ENCODE measurements around the gene KCNK4.
A peak's percentile ranks its signal among the peaks of the same experiment; 100 is the strongest.
"Not testable (repeated sequence)": the region's sequence is repeated elsewhere in the genome, so short reads cannot be mapped to it uniquely, and the experiment has no call there.

Gene KCNK4

GRCh38 chr11:64303109-64304031, 12.3 kb downstream of the KCNK4 start:
- Mint-ChIP-seq H3K4me3 (peak overlapping the region; percentile 86), H3K27ac (peak overlapping the region; percentile 99), H3K4me1 (ENCODE audit: low read depth) (peaks cover 43% of the 10 kb centered on the region), H3K27me3 (peaks cover 37% of the 10 kb centered on the region), H3K9me3 (no peaks in the 10 kb centered on the region), H3K36me3 (ENCODE audit: low read depth) (peaks cover 24% of the 10 kb centered on the region)
- DNase-seq = no peak

GRCh38 chr11:64304032-64304315, 12.9 kb downstream of the KCNK4 start:
- Mint-ChIP-seq H3K36me3 (ENCODE audit: low read depth) (peaks cover 27% of the 10 kb centered on the region), H3K4me1 (ENCODE audit: low read depth) (peaks cover 43% of the 10 kb centered on the region), H3K4me3 (peak overlapping the region; percentile 86), H3K9me3 (no peaks in the 10 kb centered on the region), H3K27me3 (peaks cover 31% of the 10 kb centered on the region), H3K27ac (peak overlapping the region; percentile 99)
- no peak for DNase-seq

- H3K27ac Mint-ChIP-seq = peak overlapping the region; percentile 99
- peaks cover 26% of the 10 kb centered on the region for H3K27me3 Mint-ChIP-seq
- peaks cover 45% of the 10 kb centered on the region for H3K4me1 Mint-ChIP-seq (ENCODE audit: low read depth)
- peak; percentile 96 for DNase-seq
- peaks cover 32% of the 10 kb centered on the region for H3K36me3 Mint-ChIP-seq (ENCODE audit: low read depth)
- H3K9me3 Mint-ChIP-seq = no peaks in the 10 kb centered on the region
- peak overlapping the region; percentile 86 for H3K4me3 Mint-ChIP-seq
Measured at GRCh38 chr11:64304316-64305072, 13.4 kb downstream of the KCNK4 start.

- Mint-ChIP-seq H3K36me3 (ENCODE audit: low read depth) (peaks cover 36% of the 10 kb centered on the region), H3K4me3 (peak within 1 kb of the TSS; percentile 96), H3K27me3 (peaks cover 20% of the 10 kb centered on the region), H3K9me3 (no peaks in the 10 kb centered on the region), H3K4me1 (ENCODE audit: low read depth) (peaks cover 44% of the 10 kb centered on the region), H3K27ac (peak within 1 kb of the TSS; percentile 99)
- peak; percentile 99 for DNase-seq
Measured at GRCh38 chr11:64305075-64305690, 14.1 kb downstream of the KCNK4 start, which contains the start of gene ESRRA. ESRRA (plus strand) TSS chr11:64305524; CDS start chr11:64307180, 1,656 bp downstream.

- Mint-ChIP-seq H3K27ac (peak overlapping the region; percentile 94), H3K4me3 (peak overlapping the region; percentile 96), H3K9me3 (no peaks in the 10 kb centered on the region), H3K4me1 (ENCODE audit: low read depth) (peaks cover 39% of the 10 kb centered on the region), H3K27me3 (peaks cover 12% of the 10 kb centered on the region), H3K36me3 (ENCODE audit: low read depth) (peaks cover 40% of the 10 kb centered on the region)
- peak; percentile 83 for DNase-seq
Measured at GRCh38 chr11:64305691-64306562, 14.8 kb downstream of the KCNK4 start.

GRCh38 chr11:64306563-64306875, 15.4 kb downstream of the KCNK4 start:
- H3K27ac Mint-ChIP-seq = peak overlapping the region; percentile 94
- H3K9me3 Mint-ChIP-seq = no peaks in the 10 kb centered on the region
- peaks cover 9% of the 10 kb centered on the region for H3K27me3 Mint-ChIP-seq
- peaks cover 43% of the 10 kb centered on the region for H3K36me3 Mint-ChIP-seq (ENCODE audit: low read depth)
- H3K4me1 Mint-ChIP-seq (ENCODE audit: low read depth) = peaks cover 39% of the 10 kb centered on the region
- peak overlapping the region; percentile 96 for H3K4me3 Mint-ChIP-seq
- DNase-seq = no peak

- Mint-ChIP-seq H3K36me3 (ENCODE audit: low read depth) (peaks cover 44% of the 10 kb centered on the region), H3K9me3 (no peaks in the 10 kb centered on the region), H3K27me3 (peaks cover 4% of the 10 kb centered on the region), H3K4me1 (ENCODE audit: low read depth) (peaks cover 39% of the 10 kb centered on the region), H3K27ac (peak overlapping the region; percentile 94), H3K4me3 (peak overlapping the region; percentile 96)
- DNase-seq = no peak
Measured at GRCh38 chr11:64306876-64307622, 15.9 kb downstream of the KCNK4 start.

GRCh38 chr11:64307795-64308194, 16.7 kb downstream of the KCNK4 start:
- Mint-ChIP-seq H3K4me3 (peak overlapping the region; percentile 96), H3K27ac (peak overlapping the region; percentile 63), H3K36me3 (ENCODE audit: low read depth) (peaks cover 52% of the 10 kb centered on the region), H3K4me1 (ENCODE audit: low read depth) (peaks cover 46% of the 10 kb centered on the region)
- H3K9me3 Mint-ChIP-seq, DNase-seq, H3K27me3 Mint-ChIP-seq: not testable (repeated sequence)

- Mint-ChIP-seq H3K27ac (peak overlapping the region; percentile 85), H3K27me3 (no peaks in the 10 kb centered on the region), H3K4me1 (ENCODE audit: low read depth) (peaks cover 47% of the 10 kb centered on the region), H3K36me3 (ENCODE audit: low read depth) (peaks cover 75% of the 10 kb centered on the region), H3K4me3 (no peak overlapping the region), H3K9me3 (no peaks in the 10 kb centered on the region)
- no peak for DNase-seq
Measured at GRCh38 chr11:64312947-64313346, 21.8 kb downstream of the KCNK4 start.

- Mint-ChIP-seq H3K27ac (peak overlapping the region; percentile 85), H3K9me3 (no peaks in the 10 kb centered on the region), H3K36me3 (ENCODE audit: low read depth) (peaks cover 76% of the 10 kb centered on the region), H3K4me1 (ENCODE audit: low read depth) (peaks cover 47% of the 10 kb centered on the region), H3K4me3 (no peak overlapping the region), H3K27me3 (no peaks in the 10 kb centered on the region)
- no peak for DNase-seq
Measured at GRCh38 chr11:64313491-64314145, 22.5 kb downstream of the KCNK4 start.

- H3K4me1 Mint-ChIP-seq (ENCODE audit: low read depth) = peaks cover 51% of the 10 kb centered on the region
Measured at GRCh38 chr11:64314146-64314804, 23.2 kb downstream of the KCNK4 start.

GRCh38 chr11:64314805-64315561, 23.9 kb downstream of the KCNK4 start:
- Mint-ChIP-seq H3K27ac (peak overlapping the region; percentile 78), H3K9me3 (no peaks in the 10 kb centered on the region), H3K4me1 (ENCODE audit: low read depth) (peaks cover 53% of the 10 kb centered on the region), H3K36me3 (ENCODE audit: low read depth) (peaks cover 69% of the 10 kb centered on the region), H3K4me3 (peak overlapping the region; percentile 27), H3K27me3 (no peaks in the 10 kb centered on the region)
- no peak for DNase-seq

More at GRCh38 chr11:64314146-64314804, 23.2 kb downstream of the KCNK4 start:
- Mint-ChIP-seq H3K27me3 (no peaks in the 10 kb centered on the region), H3K36me3 (ENCODE audit: low read depth) (peaks cover 73% of the 10 kb centered on the region), H3K4me3 (no peak overlapping the region), H3K9me3 (no peaks in the 10 kb centered on the region), H3K27ac (peak overlapping the region; percentile 85)
- no peak for DNase-seq
